ENCODE measurements around the gene USP31. TPM values are rescaled to one million over a fixed set of nuclear protein-coding genes. Genes with fewer than 3 reads are reported as not detected.

Gene USP31
- total RNA-seq, 5 donors from 2014 or later (not counting 1 experiment from before 2014, with no cell fraction given): 4.1 to 6.4 (median 5.6) TPM

GRCh38 chr16:23152386-23153178 lies 3.3 kb upstream of the USP31 start:
- DNase-seq (no peak), ATAC-seq (replicated peaks in 1 of 4) (no peak)
- Mint-ChIP-seq H3K36me3 (no peaks in the 10 kb centered on the region), H3K27me3 (peaks cover 5 to 15% of the 10 kb centered on the region in 2 donors), H3K27ac (no peak overlapping the region), H3K4me1 (peaks cover 17 to 24% (median 23%) of the 10 kb centered on the region in 3 donors), H3K4me3 (no peak overlapping the region), H3K9me3 (no peaks in the 10 kb centered on the region)
- Histone ChIP-seq H3K36me3 (ENCODE audit: control insufficient read depth in 2 of 2, extremely low read depth in 1 of 2, insufficient read depth in 1 of 2, low read length in 1 of 2) (no peaks in the 10 kb centered on the region), H3K4me1 (ENCODE audit: control insufficient read depth in 1 of 2, extremely low read depth in 1 of 2, insufficient read depth in 2 of 2, low read length in 2 of 2) (peaks cover 0 to 10% of the 10 kb centered on the region in 2 experiments), H3K27ac (ENCODE audit: low read length) (no peak overlapping the region), H3K4me3 (ENCODE audit: control insufficient read depth in 1 of 2, extremely low read depth in 1 of 2, low read length in 1 of 2) (no peak overlapping the region), H3K27me3 (replicated peaks in 1 of 2; ENCODE audit: control insufficient read depth in 2 of 2, extremely low read depth in 1 of 2, insufficient read depth in 2 of 2, low read length in 1 of 2) (peaks cover 2 to 8% of the 10 kb centered on the region in 2 experiments), H3K9me3 (no peaks in the 10 kb centered on the region)
- ChIA-PET CTCF (interaction anchor here in 1 of 2 donors (0.5 kb wide), 1 partner anchor 1579 kb away, joined by 6 read pairs; no protein-coding TSS in a partner anchor), POLR2A (interaction anchor here in 1 of 2 donors (0.6 kb wide), 1 partner anchor 153 kb away, joined by 3 read pairs; no protein-coding TSS in a partner anchor)
- 87% methylated on average over 7 of the region's 12 CpGs for WGBS (ENCODE audit: insufficient coverage)

GRCh38 chr16:23149993-23150364 lies 727 bp upstream of the USP31 start:
- Mint-ChIP-seq H3K27me3 (peaks cover 0 to 6% of the 10 kb centered on the region in 2 donors), H3K36me3 (no peaks in the 10 kb centered on the region), H3K27ac (peak overlapping the region; percentile 7 to 85), H3K4me3 (peak overlapping the region; percentile 82 to 87 (median 86)), H3K9me3 (no peaks in the 10 kb centered on the region), H3K4me1 (peaks cover 20 to 23% (median 20%) of the 10 kb centered on the region in 3 donors)
- no peaks in the 10 kb centered on the region for H3K9me3 ChIP-seq
- no peak for DNase-seq
- ChIA-PET CTCF (interaction anchor here in 1 of 2 donors (1.2 kb wide), 1 partner anchor 34 kb away, joined by 3 read pairs; no protein-coding TSS in a partner anchor), POLR2A (no interaction called here)
- WGBS (ENCODE audit: insufficient coverage): 46% methylated on average over 3 of the region's 4 CpGs
- H3K27me3 ChIP-seq (replicated peaks in 1 of 2; ENCODE audit: control insufficient read depth in 2 of 2, extremely low read depth in 1 of 2, insufficient read depth in 2 of 2, low read length in 1 of 2): peaks cover 0 to 2% of the 10 kb centered on the region in 2 experiments
- H3K27ac ChIP-seq (ENCODE audit: low read length): peak overlapping the region; percentile 54
- H3K36me3 ChIP-seq (ENCODE audit: control insufficient read depth in 2 of 2, extremely low read depth in 1 of 2, insufficient read depth in 1 of 2, low read length in 1 of 2): no peaks in the 10 kb centered on the region
- ATAC-seq (replicated peaks in 1 of 4): no peak
- peaks cover 0 to 10% of the 10 kb centered on the region in 2 experiments for H3K4me1 ChIP-seq (ENCODE audit: control insufficient read depth in 1 of 2, extremely low read depth in 1 of 2, insufficient read depth in 2 of 2, low read length in 2 of 2)
- peak overlapping the region; percentile 63 to 85 for H3K4me3 ChIP-seq (ENCODE audit: control insufficient read depth in 1 of 2, extremely low read depth in 1 of 2, low read length in 1 of 2)

- Histone ChIP-seq H3K9me3 (no peaks in the 10 kb centered on the region), H3K4me1 (ENCODE audit: control insufficient read depth in 1 of 2, extremely low read depth in 1 of 2, insufficient read depth in 2 of 2, low read length in 2 of 2) (peaks cover 0 to 10% of the 10 kb centered on the region in 2 experiments), H3K4me3 (ENCODE audit: control insufficient read depth in 1 of 2, extremely low read depth in 1 of 2, low read length in 1 of 2) (peak overlapping the region; percentile 34 to 54), H3K27ac (ENCODE audit: low read length) (no peak overlapping the region), H3K27me3 (replicated peaks in 1 of 2; ENCODE audit: control insufficient read depth in 2 of 2, extremely low read depth in 1 of 2, insufficient read depth in 2 of 2, low read length in 1 of 2) (peaks cover 0 to 2% of the 10 kb centered on the region in 2 experiments), H3K36me3 (ENCODE audit: control insufficient read depth in 2 of 2, extremely low read depth in 1 of 2, insufficient read depth in 1 of 2, low read length in 1 of 2) (no peaks in the 10 kb centered on the region)
- DNase-seq (peak; percentile 2 to 73 (median 38)), ATAC-seq (replicated peaks in 1 of 4) (peak; percentile 46 to 54 (median 50))
- peaks cover 22 to 25% (median 24%) of the 10 kb centered on the region in 3 donors for H3K4me1 Mint-ChIP-seq
- H3K36me3 Mint-ChIP-seq: no peaks in the 10 kb centered on the region
- H3K27ac Mint-ChIP-seq: peak overlapping the region in 1 of 2 donors; percentile 87
- H3K27me3 Mint-ChIP-seq: no peaks in the 10 kb centered on the region
- ChIA-PET CTCF (interaction anchor here in 1 of 2 donors (0.5 kb wide), 1 partner anchor 1562 kb away, joined by 3 read pairs; no protein-coding TSS in a partner anchor), POLR2A (no interaction called here)
- no peaks in the 10 kb centered on the region for H3K9me3 Mint-ChIP-seq
- H3K4me3 Mint-ChIP-seq: peak overlapping the region; percentile 84 to 96 (median 86)
- WGBS (ENCODE audit: insufficient coverage): under 1% methylated on average over 103 of the region's 103 CpGs
Measured at GRCh38 chr16:23148513-23149266, 562 bp downstream of the USP31 start.

GRCh38 chr16:23148166-23148512 lies 1.1 kb downstream of the USP31 start:
- H3K27ac ChIP-seq (ENCODE audit: low read length): no peak overlapping the region
- peak in 1 of 35 experiments; percentile 11 for DNase-seq
- no peaks in the 10 kb centered on the region for H3K36me3 ChIP-seq (ENCODE audit: control insufficient read depth in 2 of 2, extremely low read depth in 1 of 2, insufficient read depth in 1 of 2, low read length in 1 of 2)
- ATAC-seq (replicated peaks in 1 of 4): no peak
- Mint-ChIP-seq H3K4me1 (peaks cover 22 to 25% (median 24%) of the 10 kb centered on the region in 3 donors), H3K4me3 (peak overlapping the region; percentile 84 to 96 (median 86)), H3K36me3 (no peaks in the 10 kb centered on the region), H3K27me3 (no peaks in the 10 kb centered on the region), H3K27ac (peak overlapping the region in 1 of 2 donors; percentile 87), H3K9me3 (no peaks in the 10 kb centered on the region)
- POLR2A ChIA-PET: no interaction called here
- H3K27me3 ChIP-seq (replicated peaks in 1 of 2; ENCODE audit: control insufficient read depth in 2 of 2, extremely low read depth in 1 of 2, insufficient read depth in 2 of 2, low read length in 1 of 2): peaks cover 0 to 2% of the 10 kb centered on the region in 2 experiments
- CTCF ChIA-PET: no interaction called here
- peaks cover 0 to 10% of the 10 kb centered on the region in 2 experiments for H3K4me1 ChIP-seq (ENCODE audit: control insufficient read depth in 1 of 2, extremely low read depth in 1 of 2, insufficient read depth in 2 of 2, low read length in 2 of 2)
- peak overlapping the region; percentile 34 to 54 for H3K4me3 ChIP-seq (ENCODE audit: control insufficient read depth in 1 of 2, extremely low read depth in 1 of 2, low read length in 1 of 2)
- 53% methylated on average over 3 of the region's 7 CpGs for WGBS (ENCODE audit: insufficient coverage)
- H3K9me3 ChIP-seq: no peaks in the 10 kb centered on the region

GRCh38 chr16:23147666-23148065 lies 1.6 kb downstream of the USP31 start:
- Histone ChIP-seq H3K4me1 (ENCODE audit: control insufficient read depth in 1 of 2, extremely low read depth in 1 of 2, insufficient read depth in 2 of 2, low read length in 2 of 2) (peaks cover 0 to 10% of the 10 kb centered on the region in 2 experiments), H3K9me3 (no peaks in the 10 kb centered on the region), H3K36me3 (ENCODE audit: control insufficient read depth in 2 of 2, extremely low read depth in 1 of 2, insufficient read depth in 1 of 2, low read length in 1 of 2) (no peaks in the 10 kb centered on the region), H3K27me3 (replicated peaks in 1 of 2; ENCODE audit: control insufficient read depth in 2 of 2, extremely low read depth in 1 of 2, insufficient read depth in 2 of 2, low read length in 1 of 2) (peaks cover 0 to 2% of the 10 kb centered on the region in 2 experiments), H3K27ac (ENCODE audit: low read length) (no peak overlapping the region), H3K4me3 (ENCODE audit: control insufficient read depth in 1 of 2, extremely low read depth in 1 of 2, low read length in 1 of 2) (no peak overlapping the region)
- ChIA-PET CTCF (no interaction called here), POLR2A (no interaction called here)
- Mint-ChIP-seq H3K9me3 (no peaks in the 10 kb centered on the region), H3K4me3 (peak overlapping the region; percentile 84 to 96 (median 86)), H3K27ac (no peak overlapping the region), H3K4me1 (peaks cover 22 to 25% (median 24%) of the 10 kb centered on the region in 3 donors), H3K36me3 (no peaks in the 10 kb centered on the region), H3K27me3 (no peaks in the 10 kb centered on the region)
- ATAC-seq (replicated peaks in 1 of 4): no peak
- WGBS (ENCODE audit: insufficient coverage): 100% methylated on average over 3 of the region's 4 CpGs
- no peak for DNase-seq

Measured in T-cell (primary cell).